Parathyroid adenoma (tissue), 2 donors: ENCODE measurements around the gene NUP62CL.
"Not testable (repeated sequence)": the region's sequence is repeated elsewhere in the genome, so short reads cannot be mapped to it uniquely, and the experiment has no call there.

Source experiments
- H2AFZ ChIP-seq: fragments of 300-600 bp; sonication (generic); one replicate; pipeline ENCODE4 v1.7.0; 2017; ENCODE audit warnings: antibody characterized with exemption, mild to moderate bottlenecking
- H3K27ac ChIP-seq: fragments of 300-600 bp; sonication (generic); one replicate; pipeline ENCODE4 v1.7.0; 2017
- H3K27me3 ChIP-seq: fragments of 300-600 bp; sonication (generic); one replicate; pipeline ENCODE4 v1.7.0; 2017; ENCODE audit warnings: low read length; ENCODE audit not compliant: control insufficient read depth, insufficient read depth
- H3K36me3 ChIP-seq: fragments of 300-600 bp; sonication (generic); one replicate; pipeline ENCODE4 v1.7.0; 2017; ENCODE audit warnings: low read length; ENCODE audit not compliant: control insufficient read depth, insufficient read depth
- H3K4me1 ChIP-seq: fragments of 300-600 bp; sonication (generic); one replicate; pipeline ENCODE4 v1.7.0; 2017; ENCODE audit warnings: control low read depth
- H3K4me2 ChIP-seq: fragments of 300-600 bp; sonication (generic); one replicate; pipeline ENCODE4 v1.7.0; 2017; ENCODE audit warnings: low read length
- H3K4me3 ChIP-seq: fragments of 300-600 bp; sonication (generic); one replicate; pipeline ENCODE4 v1.7.0; 2017; ENCODE audit warnings: low read depth, low read length
- H3K79me2 ChIP-seq: fragments of 300-600 bp; sonication (generic); one replicate; pipeline ENCODE4 v1.7.0; 2017; ENCODE audit warnings: control low read depth
- H3K9ac ChIP-seq: fragments of 300-600 bp; sonication (generic); one replicate; pipeline ENCODE4 v1.7.0; 2017; ENCODE audit warnings: mild to moderate bottlenecking
- H3K9me3 ChIP-seq: fragments of 300-600 bp; sonication (generic); one replicate; pipeline ENCODE4 v1.7.0; 2017; ENCODE audit warnings: low read length; ENCODE audit not compliant: control insufficient read depth
- CTCF ChIP-seq: fragments of 300-600 bp; sonication (generic); IDR thresholded peaks from one replicate; pipeline ENCODE4 v1.7.0; 2017; ENCODE audit warnings: antibody characterized with exemption, mild to moderate bottlenecking
- donor health status: primary hyperparathyroidism.

NUP62CL gene

GRCh38 chrX:107199491-107199890 lies 6.7 kb downstream of the NUP62CL start:
- H2AFZ ChIP-seq, result no peak overlapping the region
- no peak overlapping the region for H3K4me3 ChIP-seq
- no peak overlapping the region for H3K4me2 ChIP-seq
- H3K36me3 ChIP-seq, result no peaks in the 10 kb centered on the region
- no peak overlapping the region for H3K27ac ChIP-seq
- H3K9ac ChIP-seq, result no peak overlapping the region
- no peaks in the 10 kb centered on the region for H3K27me3 ChIP-seq
- no peak for TF ChIP-seq CTCF
- no peaks in the 10 kb centered on the region for H3K79me2 ChIP-seq
- no peaks in the 10 kb centered on the region for H3K4me1 ChIP-seq
- no peaks in the 10 kb centered on the region for H3K9me3 ChIP-seq

- not testable (repeated sequence) for H3K4me2 ChIP-seq, H3K27ac ChIP-seq, H3K79me2 ChIP-seq, H3K9ac ChIP-seq, H3K4me1 ChIP-seq, H3K9me3 ChIP-seq, H3K27me3 ChIP-seq, H3K36me3 ChIP-seq, H3K4me3 ChIP-seq, H2AFZ ChIP-seq
Observed at GRCh38 chrX:107198074-107198473, 8.2 kb downstream of the NUP62CL start.

- Histone ChIP-seq H3K27ac (no peak overlapping the region), H3K79me2 (no peaks in the 10 kb centered on the region), H3K4me2 (no peak overlapping the region), H3K36me3 (no peaks in the 10 kb centered on the region), H3K4me3 (no peak overlapping the region), H3K27me3 (no peaks in the 10 kb centered on the region), H2AFZ (no peak overlapping the region), H3K9ac (no peak overlapping the region), H3K4me1 (no peaks in the 10 kb centered on the region), H3K9me3 (no peaks in the 10 kb centered on the region)
- TF ChIP-seq CTCF, result no peak
Observed at GRCh38 chrX:107197319-107197718, 8.9 kb downstream of the NUP62CL start.

- H3K9me3 ChIP-seq, result no peaks in the 10 kb centered on the region
- no peaks in the 10 kb centered on the region for H3K36me3 ChIP-seq
- TF ChIP-seq CTCF, result no peak
- no peaks in the 10 kb centered on the region for H3K4me1 ChIP-seq
- H3K4me3 ChIP-seq, result no peak overlapping the region
- no peak overlapping the region for H3K27ac ChIP-seq
- no peak overlapping the region for H3K4me2 ChIP-seq
- no peak overlapping the region for H3K9ac ChIP-seq
- H3K79me2 ChIP-seq, result no peaks in the 10 kb centered on the region
- no peaks in the 10 kb centered on the region for H3K27me3 ChIP-seq
- no peak overlapping the region for H2AFZ ChIP-seq
Observed at GRCh38 chrX:107171369-107172102, 34.7 kb downstream of the NUP62CL start.

- Histone ChIP-seq H3K9me3 (no peaks in the 10 kb centered on the region), H2AFZ (no peak overlapping the region), H3K4me1 (no peaks in the 10 kb centered on the region), H3K4me3 (no peak overlapping the region), H3K4me2 (no peak overlapping the region), H3K79me2 (no peaks in the 10 kb centered on the region), H3K27me3 (no peaks in the 10 kb centered on the region), H3K27ac (no peak overlapping the region), H3K36me3 (no peaks in the 10 kb centered on the region), H3K9ac (no peak overlapping the region)
- no peak for TF ChIP-seq CTCF
Observed at GRCh38 chrX:107168712-107169111, 37.5 kb downstream of the NUP62CL start.
